ENCODE measurements around the gene GSC2.
"Not testable (repeated sequence)": the region's sequence is repeated elsewhere in the genome, so short reads cannot be mapped to it uniquely, and the experiment has no call there.

Gene GSC2

DNA sequence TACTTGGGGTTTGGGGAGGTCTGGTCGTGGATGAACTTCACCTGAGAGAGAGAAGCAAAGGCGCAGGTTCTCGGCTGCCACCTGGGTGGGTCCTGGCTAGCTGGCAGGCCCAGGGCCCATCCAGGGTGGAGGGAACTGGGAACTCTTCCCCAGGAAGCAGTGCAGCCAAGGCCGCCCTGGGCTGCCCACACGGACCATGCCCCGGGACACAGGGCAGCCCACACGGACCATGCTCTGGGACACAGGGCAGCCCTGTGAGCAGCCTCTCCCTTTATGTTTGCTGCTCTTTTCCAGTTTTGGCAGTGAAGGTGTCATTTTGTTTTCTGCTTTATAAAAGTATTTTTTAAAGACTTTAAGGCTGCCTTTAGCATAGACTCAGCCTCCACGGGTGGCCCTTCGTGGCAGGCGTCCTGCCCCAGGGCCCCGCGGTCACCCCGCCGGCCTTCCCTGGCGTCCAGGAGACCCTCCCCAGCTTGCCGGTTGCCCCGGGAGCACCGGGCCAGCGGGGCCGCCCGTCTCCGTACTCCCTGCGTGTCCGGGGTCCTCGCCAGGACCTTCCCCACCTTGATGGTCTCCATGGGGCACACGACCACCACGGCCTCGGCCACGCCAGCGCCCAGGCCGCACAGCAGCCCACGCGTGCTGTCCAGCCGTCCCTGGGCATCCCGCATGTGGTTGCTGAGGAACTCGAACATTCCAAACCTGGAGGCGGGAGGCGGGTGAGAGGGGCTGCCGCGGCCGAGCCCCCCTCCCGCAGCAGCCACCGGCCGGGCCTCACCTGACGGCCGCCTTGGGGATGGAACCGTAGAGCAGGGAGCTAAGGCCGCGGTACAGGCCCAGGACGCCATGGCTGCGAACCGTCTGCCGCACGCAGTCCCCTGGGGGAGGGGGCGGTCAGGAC is 27.3 kb upstream of the GSC2 start:
- DNase-seq = no peak

DNA sequence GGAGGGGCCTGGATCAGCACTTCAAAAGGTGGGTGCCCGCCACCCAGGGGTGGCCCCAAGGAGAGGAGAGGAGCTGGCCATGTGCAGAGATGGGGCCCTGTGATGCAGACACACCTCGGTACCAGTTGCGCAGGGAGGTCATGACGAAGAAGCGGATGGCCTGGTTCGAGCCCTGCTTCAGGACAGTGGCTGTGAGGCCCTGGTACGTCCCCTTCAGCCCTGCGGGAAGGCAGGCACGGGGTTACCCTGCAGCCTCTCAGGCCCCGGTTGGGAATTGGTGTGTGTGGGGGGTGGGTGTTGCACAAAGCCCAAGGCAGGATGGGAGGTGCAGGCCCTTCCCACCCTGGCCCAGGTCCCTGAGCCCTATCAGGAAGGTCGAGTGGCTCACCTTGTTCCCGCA is 26.6 kb upstream of the GSC2 start:
- no peak for DNase-seq

DNA sequence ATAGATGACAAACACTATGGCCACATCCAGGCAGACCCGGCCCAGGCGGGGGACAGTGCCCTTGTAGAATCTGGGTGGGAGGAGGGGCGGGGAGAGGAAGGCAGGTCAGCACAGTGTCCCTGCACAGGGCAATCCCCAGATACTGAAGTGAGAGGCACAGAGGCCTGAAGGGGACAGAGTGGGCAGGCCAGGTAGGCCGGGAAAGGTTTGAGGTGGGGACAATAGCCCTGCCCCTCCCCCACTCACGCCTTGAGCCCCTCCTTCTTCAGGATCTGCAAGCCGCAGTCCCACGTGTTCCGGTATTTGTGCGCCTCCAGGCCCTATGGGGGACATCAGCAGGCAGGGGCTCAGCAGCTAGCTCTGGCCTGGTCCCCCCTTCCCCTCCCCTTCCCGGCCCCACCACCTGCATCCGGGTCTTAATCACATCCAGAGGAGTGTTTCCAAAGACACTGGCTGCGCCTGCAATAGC is 26.1 kb upstream of the GSC2 start:
- no peak for DNase-seq

DNA sequence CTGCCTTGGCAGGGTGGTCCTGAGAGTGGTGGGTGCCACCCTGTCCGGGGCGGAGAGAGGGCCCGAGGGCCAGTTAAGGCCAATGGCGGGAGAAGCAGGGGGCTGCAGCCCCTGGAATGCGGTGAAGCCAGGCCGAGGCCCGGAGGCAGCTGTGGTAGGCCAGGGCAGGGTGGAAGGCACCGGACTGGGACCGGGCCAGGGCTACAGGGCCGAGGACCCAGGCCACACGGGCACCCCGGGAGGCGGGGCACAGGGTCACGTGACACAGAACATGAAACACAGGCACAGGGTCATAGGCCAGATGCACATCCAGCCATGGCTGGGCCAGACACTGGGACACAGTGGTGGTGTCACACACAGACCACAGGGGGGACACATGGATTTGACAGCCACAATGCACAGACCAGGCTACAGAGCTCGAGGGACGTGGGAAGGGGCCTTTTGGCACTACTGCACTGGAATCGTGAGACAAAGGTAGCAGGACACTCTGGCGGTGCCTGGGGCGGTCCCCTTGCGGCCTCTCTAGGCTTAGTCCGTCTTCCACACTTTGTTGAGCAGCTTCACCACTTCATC is 25.6 kb upstream of the GSC2 start:
- DNase-seq = no peak

DNA sequence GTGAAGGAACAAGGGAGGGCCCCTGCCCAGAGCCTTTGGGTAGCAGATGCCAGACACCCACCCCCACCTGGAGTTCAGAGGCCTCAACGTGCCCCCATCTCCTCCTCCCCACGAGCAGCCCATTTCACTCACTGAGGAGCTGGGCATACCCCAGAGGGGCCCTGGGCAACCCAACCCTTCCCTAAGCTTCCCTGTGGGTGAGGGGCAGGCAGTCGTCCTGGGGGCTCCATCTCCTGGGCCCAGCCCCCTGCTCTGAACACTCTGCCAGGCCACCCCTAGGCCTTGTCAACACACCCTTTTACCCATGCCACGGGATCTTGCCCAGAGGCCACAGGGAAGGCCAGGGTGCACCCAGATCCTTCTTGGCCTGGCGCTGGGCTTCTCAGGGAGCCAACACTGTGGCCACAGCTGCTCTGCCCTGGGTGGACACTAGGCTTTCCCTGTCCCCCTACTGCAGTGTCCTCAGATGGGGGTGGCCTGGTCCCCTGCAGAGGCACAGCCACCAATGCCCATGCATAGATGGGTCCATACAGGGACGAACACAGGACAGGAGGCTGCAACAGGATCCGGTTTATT is 25.0 kb upstream of the GSC2 start:
- no peak for DNase-seq

DNA sequence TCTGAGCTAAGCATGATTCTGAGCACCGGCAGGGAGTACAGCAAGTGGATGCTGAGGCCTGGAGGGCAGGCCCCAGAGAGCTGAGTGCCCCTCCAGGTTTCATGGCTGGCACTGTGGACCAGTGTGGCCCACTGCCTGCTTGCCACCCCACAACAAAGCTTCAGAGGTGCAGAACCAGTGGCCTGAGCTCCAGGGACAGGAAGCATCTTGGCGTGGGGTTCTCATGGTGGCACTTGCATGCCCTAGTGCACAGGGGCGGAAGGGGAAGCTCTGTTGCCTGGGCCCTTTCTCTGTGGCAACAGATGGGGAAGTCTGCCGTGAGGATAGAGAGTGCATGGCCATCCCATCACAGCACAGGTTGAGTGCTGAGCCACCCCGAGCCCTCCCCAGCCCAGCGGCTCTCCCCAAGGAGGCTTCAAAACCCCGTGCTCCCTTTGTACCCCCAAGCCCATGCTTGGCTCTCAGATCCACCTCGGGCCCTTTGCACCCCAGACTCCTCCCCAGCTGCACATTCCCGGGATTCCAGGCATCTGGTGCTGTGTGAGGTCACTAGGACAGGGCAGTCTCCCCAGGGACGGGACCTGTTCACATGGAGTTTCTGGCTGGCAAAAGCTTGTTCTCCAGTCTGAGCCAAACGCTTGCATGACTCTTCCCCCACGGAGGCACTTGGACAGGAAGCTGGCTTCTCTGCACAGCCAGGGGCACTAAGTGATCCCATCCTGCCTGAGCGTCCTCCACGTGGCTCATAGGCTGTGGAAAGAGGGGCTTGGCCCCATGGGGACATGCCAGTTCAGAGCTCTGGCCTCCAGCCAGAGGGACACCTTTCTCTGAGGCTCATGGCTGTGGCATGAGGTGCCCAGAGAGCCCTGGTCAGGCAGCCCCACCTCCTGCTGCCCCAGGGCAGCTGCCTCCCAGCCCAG is 24.3 kb upstream of the GSC2 start:
- DNase-seq = no peak

DNA sequence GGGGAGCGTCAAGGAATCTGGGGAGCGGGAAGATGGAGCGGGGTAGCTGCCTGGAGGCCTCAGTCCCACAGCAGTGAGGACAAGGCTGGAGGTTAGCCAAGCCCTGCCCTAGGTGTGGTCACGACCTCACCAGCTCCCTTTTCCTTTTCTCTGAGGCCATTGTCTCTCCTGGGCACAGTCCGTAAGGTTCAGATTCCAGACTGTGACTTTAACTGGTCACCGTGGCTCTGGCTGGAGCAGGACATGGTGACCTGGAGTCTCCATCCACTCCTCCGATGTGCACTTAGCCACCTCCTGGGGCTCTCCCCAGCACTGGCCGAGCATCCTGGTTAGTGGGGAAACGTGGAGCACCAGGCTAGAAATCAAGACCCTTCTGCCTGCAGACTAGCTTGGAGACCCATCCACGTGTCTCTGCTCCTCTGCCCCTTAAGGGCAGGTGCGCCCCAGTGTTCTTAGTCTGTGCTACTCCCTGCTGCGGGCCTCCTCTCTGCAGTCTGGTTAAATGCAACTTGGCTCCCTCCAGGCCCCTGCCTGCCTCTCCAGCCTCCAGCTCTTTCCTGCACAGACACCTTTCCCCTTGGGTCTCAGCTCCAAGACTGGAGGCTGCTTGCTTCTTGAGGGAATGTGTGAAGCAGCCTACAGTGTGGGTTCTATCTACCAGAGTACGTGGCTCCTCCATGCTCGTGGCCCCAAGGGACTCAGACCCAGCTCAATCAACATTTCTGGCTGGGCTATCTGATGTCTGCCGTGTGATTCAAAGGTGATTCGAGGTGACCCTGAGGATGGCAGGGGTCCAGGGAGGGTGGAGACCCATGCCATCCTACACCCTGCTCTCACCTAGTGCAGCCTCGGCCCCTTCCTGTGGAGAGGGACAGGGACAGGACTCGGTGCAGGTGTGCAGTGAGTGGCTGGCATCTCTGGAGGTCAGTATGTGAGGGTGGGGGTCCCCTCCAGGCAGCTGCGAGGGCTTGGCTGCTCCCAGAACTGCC is 23.2 kb upstream of the GSC2 start:
- no peak for DNase-seq

DNA sequence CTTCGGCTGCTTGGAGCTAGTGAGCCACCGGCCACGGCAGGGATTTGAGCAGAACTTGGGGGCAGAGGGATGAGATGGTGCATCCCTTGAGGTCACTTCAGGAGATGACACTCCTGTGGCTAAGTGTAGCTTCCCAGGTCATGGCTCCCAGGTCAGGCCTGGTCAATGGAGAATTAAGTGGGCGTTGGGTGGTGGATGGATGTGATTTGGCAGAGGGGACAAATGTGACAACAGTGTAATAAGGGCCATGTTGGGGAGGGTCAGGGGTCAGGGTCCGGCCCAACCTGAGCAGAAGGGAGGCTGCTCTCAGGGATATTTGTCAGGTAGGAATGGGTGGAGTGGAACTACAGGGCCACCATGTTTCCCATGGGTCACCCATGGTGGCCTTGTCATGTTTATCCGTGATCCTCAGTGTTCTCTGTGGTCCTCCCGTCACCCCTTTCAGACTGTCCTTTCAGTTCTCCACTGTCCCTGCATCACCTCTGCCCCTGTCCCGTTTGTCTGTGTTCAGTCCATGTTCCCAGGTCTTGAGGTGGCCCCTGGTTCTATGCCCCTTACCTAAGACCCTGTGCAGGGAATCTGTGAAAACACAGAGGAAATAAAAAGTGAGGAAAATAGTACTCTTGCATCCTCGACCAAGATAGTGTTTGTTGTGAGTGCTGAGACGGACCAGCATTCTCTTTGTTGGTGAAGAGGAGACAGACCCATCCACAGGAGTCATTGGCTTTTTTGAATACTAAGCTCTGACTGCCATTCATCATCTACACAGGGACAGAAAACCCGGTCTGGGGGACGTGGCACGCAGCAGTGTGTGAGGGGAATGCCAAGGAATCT is 22.3 kb upstream of the GSC2 start:
- no peak for DNase-seq

DNA sequence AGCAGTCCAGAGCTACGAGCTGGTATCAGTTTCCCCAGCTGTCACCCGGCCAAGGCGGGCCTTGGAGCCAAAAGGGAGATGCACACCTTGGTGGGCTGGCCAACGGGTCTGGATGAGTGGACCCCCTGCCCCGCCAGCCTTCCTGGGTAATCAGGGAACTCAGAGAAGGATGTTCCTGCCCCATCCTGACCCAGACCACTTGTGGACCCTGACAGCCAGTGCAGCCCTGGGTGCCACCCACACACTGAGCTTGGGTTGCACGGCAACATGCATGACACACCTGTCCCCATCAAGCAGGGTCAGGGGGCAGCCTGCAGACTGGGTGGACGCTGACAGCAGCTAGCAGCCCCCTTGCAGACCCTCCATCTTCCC is 19.8 kb upstream of the GSC2 start:
- no peak for DNase-seq

DNA sequence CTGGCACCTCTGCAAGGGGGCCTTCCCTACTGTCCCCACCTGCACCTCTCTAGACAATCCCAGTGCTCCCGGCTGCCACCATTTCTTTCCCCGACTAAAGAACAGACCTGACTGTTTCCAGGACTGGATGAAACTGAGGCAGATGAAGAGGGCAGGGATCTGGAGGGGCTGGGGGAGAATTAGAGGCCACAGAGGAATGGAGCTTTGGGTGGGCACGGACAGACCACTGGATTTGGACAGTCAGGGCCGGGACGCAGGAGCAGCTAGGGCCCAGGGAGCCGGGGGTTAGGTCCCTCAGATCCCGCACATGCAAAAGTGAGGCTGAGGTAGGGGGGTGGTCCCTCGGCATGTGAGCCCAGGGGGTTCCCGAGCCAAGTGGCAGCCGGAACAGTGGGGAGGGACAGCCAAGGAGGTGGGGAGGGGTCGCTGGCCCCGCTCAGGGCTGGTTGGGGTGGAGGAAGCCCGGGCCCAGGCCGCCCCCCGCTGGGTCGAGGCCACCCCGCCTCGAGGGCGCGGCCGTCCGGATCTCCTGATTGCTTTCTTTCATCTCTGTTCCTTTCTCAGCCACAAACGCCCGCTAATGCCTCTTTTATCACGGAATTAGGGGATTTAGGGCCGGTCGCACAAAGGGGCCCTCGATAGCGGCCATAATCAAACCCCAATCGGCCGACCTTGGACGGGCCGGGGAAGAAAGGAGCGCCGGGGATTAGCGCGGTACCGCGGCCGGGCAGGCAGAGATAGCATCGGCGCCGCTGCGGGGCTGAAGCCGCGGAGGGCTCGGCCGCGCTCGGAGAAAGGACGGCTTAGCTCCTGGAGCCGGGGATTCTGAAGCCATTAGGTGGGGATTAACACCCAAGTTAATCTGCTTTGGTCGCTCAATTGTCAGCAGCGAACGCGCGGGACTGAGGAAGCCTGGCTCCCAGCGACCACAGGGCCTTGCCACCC is 19.2 kb upstream of the GSC2 start:
- no peak for DNase-seq

DNA sequence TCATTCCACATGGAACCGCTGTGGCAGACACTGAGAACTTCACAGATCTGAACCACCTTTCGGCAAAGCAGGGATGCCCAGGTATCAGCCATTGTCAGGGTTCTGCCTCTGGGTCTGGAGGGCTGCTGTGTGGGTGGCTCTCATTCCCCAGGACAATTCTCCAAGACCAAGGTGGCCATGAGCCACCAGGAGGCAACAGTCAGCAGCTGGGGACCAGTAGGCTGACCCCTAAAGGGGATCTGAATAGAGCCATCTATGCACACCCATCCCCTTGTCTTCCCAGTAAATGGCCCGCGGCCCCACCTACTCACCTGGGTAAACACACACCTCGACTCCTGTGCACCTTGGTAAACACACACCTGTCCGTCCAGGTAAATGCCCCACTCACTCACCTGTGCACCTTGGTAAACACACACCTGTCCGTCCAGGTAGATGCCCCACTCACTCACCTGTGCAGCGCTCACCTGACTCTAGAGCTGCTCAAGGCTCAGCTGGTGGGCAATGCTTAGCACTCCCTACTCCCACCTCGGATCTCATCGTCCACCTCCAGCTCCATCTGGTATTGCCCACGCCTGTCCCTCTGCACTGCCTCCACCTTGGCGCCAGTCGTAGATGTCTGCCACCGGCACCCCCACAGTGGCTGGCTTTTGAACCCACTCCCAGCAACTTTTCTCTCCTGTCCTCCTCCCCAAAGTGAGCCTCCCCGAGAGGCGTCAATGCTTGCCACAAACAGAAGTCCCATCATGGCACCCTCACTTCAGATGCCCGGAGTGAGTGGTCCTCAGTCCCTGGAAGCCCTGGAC is 18.2 kb upstream of the GSC2 start:
- no peak for DNase-seq

DNA sequence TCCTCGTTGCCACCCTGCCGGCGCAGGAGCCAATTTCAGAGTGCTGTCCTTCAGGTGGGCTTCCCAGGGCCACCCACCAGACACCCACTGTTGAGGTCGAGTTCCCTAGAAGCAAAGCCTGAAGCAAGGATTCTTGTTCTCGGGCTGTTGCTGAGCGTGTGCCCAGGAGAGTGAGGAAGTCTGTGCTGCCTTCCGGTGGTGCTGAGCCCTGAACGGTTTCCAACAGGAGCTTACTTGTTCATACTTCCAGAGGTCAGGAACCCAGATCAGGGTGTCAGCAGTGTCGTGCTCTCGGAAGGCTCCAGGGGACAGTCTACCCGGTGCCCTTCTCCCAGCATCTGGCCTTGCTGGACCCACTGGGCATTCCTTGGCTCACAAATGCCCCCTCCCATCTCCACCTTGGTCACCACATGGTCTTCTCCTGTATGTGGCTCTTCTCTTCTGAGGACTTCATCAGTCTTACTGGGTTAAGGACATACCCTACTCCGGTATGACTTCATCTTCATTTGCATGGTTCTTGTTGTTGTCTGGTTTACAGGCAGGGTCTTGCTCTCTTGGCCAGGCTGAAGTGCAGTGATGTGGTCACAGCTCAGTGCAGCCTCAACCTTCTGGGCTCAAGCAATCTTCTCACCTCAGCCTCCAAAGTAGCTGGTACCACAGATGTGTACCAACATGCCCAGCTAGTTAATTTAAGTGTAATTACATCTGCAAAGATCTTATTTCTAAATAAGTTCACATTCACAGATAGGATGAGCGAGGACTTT is 17.2 kb upstream of the GSC2 start:
- no peak for DNase-seq

DNA sequence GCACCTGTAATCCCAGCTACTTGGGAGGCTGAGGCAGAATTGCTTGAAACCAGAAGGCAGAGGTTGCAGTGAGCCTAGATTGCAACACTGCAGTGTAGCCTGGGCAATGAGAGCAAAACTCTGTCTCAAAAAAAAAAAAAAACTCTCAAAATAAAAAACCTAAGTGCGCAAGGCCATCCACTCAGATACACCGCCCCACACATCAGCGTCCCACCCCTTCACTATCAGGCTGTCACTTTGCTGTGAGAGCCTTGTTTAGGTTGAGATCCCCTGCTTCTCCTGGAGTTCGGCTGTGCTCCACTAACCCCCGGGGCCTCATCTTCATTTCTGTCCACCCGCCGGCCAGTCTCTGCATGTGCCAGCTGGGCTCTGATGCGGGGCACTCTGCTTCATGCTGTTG is 16.3 kb upstream of the GSC2 start:
- DNase-seq = no peak

DNA sequence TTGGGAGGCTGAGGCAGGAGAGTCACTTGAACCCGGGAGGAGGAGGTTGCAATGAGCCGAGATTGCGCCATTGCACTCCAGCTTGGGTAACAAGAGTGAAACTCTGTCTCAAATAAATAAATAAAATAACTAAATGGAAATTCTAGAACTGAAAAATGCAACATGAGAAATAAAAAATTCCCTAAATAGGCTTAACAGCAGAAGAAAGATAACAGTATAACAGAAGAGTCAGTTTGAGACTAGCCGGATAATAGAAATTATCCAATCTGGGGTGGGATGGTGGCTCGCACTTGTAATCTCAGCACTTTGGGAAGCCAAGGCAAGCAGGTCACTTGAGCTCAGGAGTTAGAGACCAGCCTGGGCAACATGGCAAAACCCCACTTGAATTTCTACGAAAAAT is 14.3 kb upstream of the GSC2 start:
- no peak for DNase-seq

DNA sequence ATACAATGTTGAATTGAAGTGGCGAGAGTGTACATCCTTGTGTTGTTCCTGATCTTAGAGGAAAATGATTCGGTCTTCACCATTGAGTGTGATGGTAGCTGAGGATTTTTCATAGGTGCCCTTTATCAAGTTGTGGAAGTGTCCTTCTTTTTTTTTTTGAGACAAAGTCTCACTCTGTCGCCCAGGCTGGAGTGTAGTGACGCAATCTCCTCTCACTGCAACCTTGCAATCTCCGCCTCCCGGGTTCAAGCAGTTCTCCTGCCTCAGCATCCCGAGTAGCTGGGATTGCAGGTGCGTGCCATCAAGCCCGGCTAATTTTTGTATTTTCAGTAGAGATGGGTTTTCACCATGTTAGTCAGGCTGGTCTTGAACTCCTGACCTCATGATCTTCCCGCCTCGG is 8.6 kb upstream of the GSC2 start:
- DNase-seq = not testable (repeated sequence)

DNA sequence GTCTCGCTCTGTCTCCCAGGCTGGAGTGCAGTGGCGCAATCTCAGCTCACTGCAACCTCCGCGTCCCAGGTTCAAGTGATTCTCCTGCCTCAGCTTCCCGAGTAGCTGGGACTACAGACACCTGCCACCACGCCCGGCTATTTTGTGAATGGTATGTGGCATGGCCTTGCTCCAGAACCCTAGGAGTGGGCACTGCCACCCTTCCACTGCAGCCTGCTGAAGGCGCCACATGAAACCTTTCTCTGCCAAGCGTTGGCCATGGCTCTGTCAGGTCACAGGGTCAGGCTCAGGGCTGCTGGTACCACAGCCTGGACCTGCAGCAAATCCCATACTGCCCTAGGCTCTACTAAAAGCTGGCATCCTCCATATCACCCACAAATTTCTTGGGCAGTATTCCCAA is 6.0 kb upstream of the GSC2 start:
- DNase-seq = not testable (repeated sequence)

DNA sequence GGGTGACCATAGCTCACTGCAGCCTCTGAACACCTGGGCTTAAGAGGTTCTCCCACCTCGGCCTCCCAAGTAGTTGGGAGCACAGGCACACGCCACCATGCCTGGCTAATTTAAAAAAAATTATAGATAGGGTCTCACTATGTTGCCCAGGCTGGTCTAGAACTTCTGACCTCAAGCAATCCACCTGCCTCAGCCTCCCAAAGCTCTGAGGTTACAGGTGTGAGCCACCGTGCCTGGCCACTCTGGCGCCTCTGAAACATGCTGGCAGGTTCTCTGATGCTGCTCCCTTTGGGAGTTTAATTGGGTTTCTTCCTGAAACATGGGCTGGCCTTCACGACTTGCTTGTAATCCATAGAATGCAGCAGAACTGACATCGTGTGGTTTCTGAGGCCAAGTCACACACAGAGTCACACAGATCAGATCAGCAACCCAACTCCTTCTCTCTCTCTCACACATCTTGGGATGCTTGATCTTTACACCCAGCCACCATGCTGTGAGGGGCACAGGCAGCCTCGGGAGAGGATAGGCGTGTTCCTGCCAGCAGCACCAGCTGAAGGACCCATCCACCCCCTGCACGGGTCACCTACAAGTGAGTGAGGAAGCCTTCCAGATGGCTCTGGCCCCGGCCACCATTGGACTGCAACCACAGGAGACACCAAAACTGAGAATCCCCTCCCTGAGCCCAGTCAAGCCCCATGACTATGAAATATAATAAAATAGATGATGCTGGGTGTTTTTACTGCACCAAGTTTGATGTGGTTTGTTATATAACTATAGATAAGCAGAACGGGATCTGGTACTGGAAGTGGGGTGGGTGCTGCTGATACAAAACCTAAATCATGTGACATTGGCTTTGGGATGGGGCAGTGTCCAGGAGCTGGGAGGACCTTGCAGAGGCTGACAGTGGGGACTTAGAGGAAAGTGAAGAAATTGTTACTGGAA is 3.1 kb upstream of the GSC2 start:
- DNase-seq = no peak

Data from NCI-H2029 (cell line).